ENCODE results near the gene ACTMAP. TPM values are rescaled to one million over a fixed set of nuclear protein-coding genes. Genes with fewer than 3 reads are reported as not detected.
A peak's percentile ranks its signal among the peaks of the same experiment; 100 is the strongest.

The ACTMAP gene
- total and polyA plus RNA-seq, 2 of the 13 experiments (the other 11 are each of a cell fraction or from before 2014, with no cell fraction given) = 2.2 to 7.9 TPM

- TF ChIP-seq CERS6 (CRISPR knock-in tag; IDR thresholded peaks at IDR 0.05) (no peak), ZBTB8A (CRISPR knock-in tag; IDR thresholded peaks at IDR 0.05; ENCODE audit: borderline replicate concordance, low read depth) (no peak), FOSL2 (CRISPR knock-in tag; IDR thresholded peaks at IDR 0.05) (0 out of 2 replicates have a peak, but pooled peaks have one; percentile 10), ARID4A (CRISPR knock-in tag; IDR thresholded peaks at IDR 0.05; ENCODE audit: borderline replicate concordance) (peak; percentile 64), ZNF879 (CRISPR knock-in tag; IDR thresholded peaks at IDR 0.05) (no peak), MED8 (CRISPR knock-in tag; IDR thresholded peaks at IDR 0.05; ENCODE audit: insufficient replicate concordance) (no peak), ZFP41 (CRISPR knock-in tag; IDR thresholded peaks at IDR 0.05; ENCODE audit: borderline replicate concordance) (no peak), ZBTB2 (CRISPR knock-in tag; IDR thresholded peaks at IDR 0.05; ENCODE audit: low read depth) (no peak), NFYC (CRISPR knock-in tag; IDR thresholded peaks at IDR 0.05) (peak; percentile 65), KDM6A (CRISPR knock-in tag; IDR thresholded peaks at IDR 0.05; ENCODE audit: low read depth) (no peak), ZNF296 (CRISPR knock-in tag; conservative IDR thresholded peaks at IDR 0.05) (no peak), CEBPB (IDR thresholded peaks at IDR 0.05; ENCODE audit: borderline replicate concordance, low read depth, low read length) (no peak), GTF3A (CRISPR knock-in tag; conservative IDR thresholded peaks at IDR 0.05) (no peak), ZNF180 (CRISPR knock-in tag; IDR thresholded peaks at IDR 0.05; ENCODE audit: borderline replicate concordance, low read depth) (no peak), CREM (IDR thresholded peaks at IDR 0.05) (0 out of 2 replicates have a peak, but pooled peaks have one; percentile 8), CREM (CRISPR knock-in tag; IDR thresholded peaks at IDR 0.05) (no peak), ZNF160 (CRISPR knock-in tag; IDR thresholded peaks at IDR 0.05) (no peak), HNRNPUL1 (IDR thresholded peaks at IDR 0.05; ENCODE audit: low read depth, low read length) (no peak), FOXJ3 (CRISPR knock-in tag; IDR thresholded peaks at IDR 0.05; ENCODE audit: borderline replicate concordance) (peak; percentile 24; the same call in 1 of the 2 replicates), ZNF496 (CRISPR knock-in tag; IDR thresholded peaks at IDR 0.05; ENCODE audit: insufficient replicate concordance) (no peak), ZNF350 (CRISPR knock-in tag; IDR thresholded peaks at IDR 0.05; ENCODE audit: borderline replicate concordance, low read depth) (peak; percentile 34; the same call in 1 of the 2 replicates), ZNF562 (CRISPR knock-in tag; IDR thresholded peaks at IDR 0.05; ENCODE audit: borderline replicate concordance) (no peak), TFE3 (CRISPR knock-in tag; IDR thresholded peaks at IDR 0.05) (no peak)
Observed at GRCh38 chr19:40750874-40751537, 729 bp upstream of the ACTMAP start, which contains the start of gene SNRPA (continued).
